Tibial artery (tissue), 4 donors: ENCODE data around the gene HSBP1L1.
A peak's percentile ranks its signal among the peaks of the same experiment; 100 is the strongest.

ENCODE experiments used
- DNase-seq, 2 donors: peaks; one replicate each; pipeline ENCODE4 v3.0.0-alpha.2; 2019
- H3K27ac ChIP-seq, 2 donors: fragments of 200-600 bp; sonication (generic) in 1 of 2; 1 replicate in 1 of 2; 2 replicates in 1 of 2; pipeline ENCODE4 v1.5.1; 2018 to 2019; ENCODE audit warnings: mild to moderate bottlenecking in 1 of 2
- H3K27me3 ChIP-seq, 2 donors: fragments of 200-600 bp; sonication (generic) in 1 of 2; one replicate each; pipeline versions ENCODE4 v1.5.1 to v1.6.0; 2016 to 2019
- H3K36me3 ChIP-seq, 3 donors: fragments of 200-600 bp; sonication (generic) in 2 of 3; one replicate each; pipeline ENCODE4 v1.5.1; 2016 to 2019; ENCODE audit warnings: mild to moderate bottlenecking in 2 of 3
- H3K4me1 ChIP-seq, 4 donors: fragments of 200-600 bp; sonication (generic) in 2 of 4; 1 replicate in 3 of 4; 2 replicates in 1 of 4; pipeline ENCODE4 v1.5.1; 2016 to 2019
- H3K4me3 ChIP-seq, 2 donors: fragments of 200-600 bp; sonication (generic) in 1 of 2; 1 replicate in 1 of 2; 2 replicates in 1 of 2; pipeline ENCODE4 v1.5.1; 2018 to 2019; ENCODE audit warnings: mild to moderate bottlenecking in 2 of 2
- H3K9me3 ChIP-seq, 3 donors: fragments of 200-600 bp; sonication (generic) in 1 of 3; one replicate each; pipeline ENCODE4 v1.5.1; 2016 to 2019
- intact Hi-C: fragments of 100-400 bp; cut with DNase I; formaldehyde crosslinking; loops from one replicate; pipeline ENCODE4 v1.15.0; 2023; ENCODE audit warnings: low total_unique reads
- TF ChIP-seq, protein P1 (sequence below), 2 experiments: fragments of 200-600 bp in 1 of 2; fragments of 450-650 bp in 1 of 2; IDR thresholded peaks; one replicate each; pipeline ENCODE4 v1.5.1; 2017 to 2019; ENCODE audit warnings: antibody characterized with exemption in 2 of 2, mild to moderate bottlenecking in 1 of 2, moderate library complexity in 1 of 2

The HSBP1L1 gene

GRCh38 chr18:79964330-79965118 is at the start of gene HSBP1L1:
TSS of gene HSBP1L1 (plus strand) at chr18:79964643. CDS start at chr18:79964736, 93 bp downstream.
- peak within 1 kb of the TSS; percentile 50 to 57 for H3K4me3 ChIP-seq
- H3K9me3 ChIP-seq = no peaks in the 10 kb centered on the region
- H3K4me1 ChIP-seq = peaks cover 0 to 24% (median 14%) of the 10 kb centered on the region in 4 donors
- TF ChIP-seq, protein P1, sequence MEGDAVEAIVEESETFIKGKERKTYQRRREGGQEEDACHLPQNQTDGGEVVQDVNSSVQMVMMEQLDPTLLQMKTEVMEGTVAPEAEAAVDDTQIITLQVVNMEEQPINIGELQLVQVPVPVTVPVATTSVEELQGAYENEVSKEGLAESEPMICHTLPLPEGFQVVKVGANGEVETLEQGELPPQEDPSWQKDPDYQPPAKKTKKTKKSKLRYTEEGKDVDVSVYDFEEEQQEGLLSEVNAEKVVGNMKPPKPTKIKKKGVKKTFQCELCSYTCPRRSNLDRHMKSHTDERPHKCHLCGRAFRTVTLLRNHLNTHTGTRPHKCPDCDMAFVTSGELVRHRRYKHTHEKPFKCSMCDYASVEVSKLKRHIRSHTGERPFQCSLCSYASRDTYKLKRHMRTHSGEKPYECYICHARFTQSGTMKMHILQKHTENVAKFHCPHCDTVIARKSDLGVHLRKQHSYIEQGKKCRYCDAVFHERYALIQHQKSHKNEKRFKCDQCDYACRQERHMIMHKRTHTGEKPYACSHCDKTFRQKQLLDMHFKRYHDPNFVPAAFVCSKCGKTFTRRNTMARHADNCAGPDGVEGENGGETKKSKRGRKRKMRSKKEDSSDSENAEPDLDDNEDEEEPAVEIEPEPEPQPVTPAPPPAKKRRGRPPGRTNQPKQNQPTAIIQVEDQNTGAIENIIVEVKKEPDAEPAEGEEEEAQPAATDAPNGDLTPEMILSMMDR (IDR thresholded peaks at IDR 0.05) = peak; percentile 14 to 17
- intact Hi-C loops = no loop called here
- H3K27me3 ChIP-seq = peaks cover 0 to 23% of the 10 kb centered on the region in 2 donors
- H3K36me3 ChIP-seq = peaks cover 0 to 13% (median 0%) of the 10 kb centered on the region in 3 donors
- H3K27ac ChIP-seq = peak within 1 kb of the TSS in 1 of 2 donors; percentile 40
- no peak for DNase-seq

GRCh38 chr18:79915161-79916127 is 49.0 kb upstream of the HSBP1L1 start:
- Histone ChIP-seq H3K4me1 (no peaks in the 10 kb centered on the region), H3K27ac (no peak overlapping the region), H3K4me3 (no peak overlapping the region), H3K9me3 (no peaks in the 10 kb centered on the region), H3K27me3 (no peaks in the 10 kb centered on the region), H3K36me3 (peaks cover 34 to 74% (median 71%) of the 10 kb centered on the region in 3 donors)
- intact Hi-C loops = no loop called here
- DNase-seq = peak in 1 of 2 donors; percentile 12
- TF ChIP-seq, protein P1 (IDR thresholded peaks at IDR 0.05) = no peak

DNA sequence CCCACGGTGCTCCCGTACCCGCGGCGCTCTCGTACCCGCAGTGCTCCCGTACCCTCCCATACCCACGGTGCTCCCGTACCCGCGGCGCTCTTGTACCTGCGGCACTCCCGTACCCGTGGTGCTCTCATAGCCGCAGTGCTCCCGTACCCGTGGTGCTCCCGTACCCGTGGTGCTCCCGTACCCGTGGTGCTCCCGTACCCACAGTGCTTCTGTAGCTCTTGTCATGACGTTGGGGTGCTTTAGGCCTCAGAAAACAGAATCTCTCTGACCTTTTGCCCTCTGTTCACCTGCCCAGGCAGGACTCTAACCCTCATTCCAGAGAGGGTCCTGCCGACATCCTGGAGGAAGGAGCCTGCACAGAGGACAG is 48.3 kb upstream of the HSBP1L1 start:
- intact Hi-C loops = no loop called here
- no peak overlapping the region for H3K27ac ChIP-seq
- H3K27me3 ChIP-seq = no peaks in the 10 kb centered on the region
- H3K9me3 ChIP-seq = no peaks in the 10 kb centered on the region
- DNase-seq = no peak
- peaks cover 34 to 71% (median 70%) of the 10 kb centered on the region in 3 donors for H3K36me3 ChIP-seq
- TF ChIP-seq, protein P1 (IDR thresholded peaks at IDR 0.05) = no peak
- H3K4me1 ChIP-seq = no peaks in the 10 kb centered on the region
- no peak overlapping the region for H3K4me3 ChIP-seq

- peak; percentile 7 to 46 for DNase-seq
- TF ChIP-seq, protein P1 (IDR thresholded peaks at IDR 0.05) = no peak
- H3K36me3 ChIP-seq = peaks cover 34 to 71% (median 69%) of the 10 kb centered on the region in 3 donors
- no peak overlapping the region for H3K4me3 ChIP-seq
- intact Hi-C loops = no loop called here
- no peaks in the 10 kb centered on the region for H3K9me3 ChIP-seq
- no peak overlapping the region for H3K27ac ChIP-seq
- H3K27me3 ChIP-seq = no peaks in the 10 kb centered on the region
- no peaks in the 10 kb centered on the region for H3K4me1 ChIP-seq
Measured at GRCh38 chr18:79916546-79917168, 47.8 kb upstream of the HSBP1L1 start.

DNA sequence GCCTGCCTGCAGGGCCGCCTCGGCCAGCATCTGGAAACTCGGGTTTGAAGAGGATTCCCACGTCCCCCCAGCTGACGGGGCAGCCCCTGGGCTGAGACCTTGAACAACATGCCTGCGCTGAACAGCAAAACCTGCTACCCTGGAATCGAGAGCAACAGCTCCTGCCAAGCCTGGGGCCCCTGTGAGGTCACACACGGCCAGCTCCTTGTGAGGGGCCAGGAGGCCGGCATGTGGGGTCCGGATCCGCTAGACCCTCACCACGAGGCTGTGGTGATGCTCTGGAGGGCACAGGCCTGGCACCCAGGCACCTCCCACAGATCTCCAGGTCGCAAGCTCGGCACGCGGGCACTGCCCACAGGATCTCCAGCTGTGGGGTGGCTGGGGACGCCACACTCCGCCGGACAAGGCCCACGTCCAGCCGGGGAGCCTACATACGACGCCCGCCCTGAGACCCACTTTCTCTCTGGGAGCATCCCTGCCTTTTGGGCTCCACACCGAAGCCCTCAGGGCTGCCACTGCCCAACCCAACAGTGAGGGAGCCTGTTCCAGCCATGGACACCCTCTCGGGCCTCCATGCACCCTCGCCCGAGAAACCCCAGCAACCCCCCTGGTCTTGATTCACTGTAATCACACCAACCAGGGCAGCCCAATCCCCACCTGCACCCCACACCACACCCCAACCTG is 47.1 kb upstream of the HSBP1L1 start:
- DNase-seq = peak; percentile 15 to 49
- Histone ChIP-seq H3K9me3 (no peaks in the 10 kb centered on the region), H3K27me3 (no peaks in the 10 kb centered on the region), H3K36me3 (peaks cover 34 to 70% (median 70%) of the 10 kb centered on the region in 3 donors), H3K27ac (no peak overlapping the region), H3K4me1 (no peaks in the 10 kb centered on the region), H3K4me3 (no peak overlapping the region)
- TF ChIP-seq, protein P1 (IDR thresholded peaks at IDR 0.05) = no peak
- intact Hi-C loops = no loop called here
